Smooth muscle cell (in vitro differentiated cells): Measurements from ENCODE around the gene PTPN23. TPM values are rescaled to one million over a fixed set of nuclear protein-coding genes. Genes with fewer than 3 reads are reported as not detected.

ENCODE experiments used
- DNase-seq: peaks from one replicate; lab custom pipeline; 2025; ENCODE audit not compliant: unreplicated experiment; lab: John Stamatoyannopoulos, UW
- H2AFZ ChIP-seq: fragments of 200-600 bp; sonication (generic); 2 replicates; pipeline ENCODE4 v1.6.0; 2016; ENCODE audit warnings: antibody characterized with exemption, low read depth, mild to moderate bottlenecking
- H3F3A ChIP-seq: fragments of 200-600 bp; sonication (generic); 2 replicates; pipeline ENCODE4 v1.6.0; 2017; ENCODE audit warnings: antibody characterized with exemption, low read depth
- H3K27ac ChIP-seq: fragments of 200-600 bp; sonication (generic); 2 replicates; pipeline ENCODE4 v1.5.1; 2016; ENCODE audit warnings: low read depth, mild to moderate bottlenecking
- H3K27me3 ChIP-seq: fragments of 200-600 bp; sonication (generic); 2 replicates; pipeline ENCODE4 v1.6.1; 2016; ENCODE audit warnings: low read depth, mild to moderate bottlenecking
- H3K36me3 ChIP-seq: fragments of 200-600 bp; sonication (generic); 2 replicates; pipeline ENCODE4 v1.5.1; 2016; ENCODE audit warnings: low read depth
- H3K4me1 ChIP-seq: fragments of 200-600 bp; sonication (generic); 2 replicates; pipeline ENCODE4 v1.5.1; 2016; ENCODE audit warnings: low read depth
- H3K4me2 ChIP-seq: fragments of 200-600 bp; sonication (generic); 2 replicates; pipeline ENCODE4 v1.6.0; 2016; ENCODE audit warnings: mild to moderate bottlenecking
- H3K4me3 ChIP-seq: fragments of 200-600 bp; sonication (generic); 2 replicates; pipeline ENCODE4 v1.5.1; 2016; ENCODE audit warnings: mild to moderate bottlenecking
- H3K79me2 ChIP-seq: fragments of 200-600 bp; sonication (generic); 2 replicates; pipeline ENCODE4 v1.6.0; 2016; ENCODE audit warnings: low read depth, mild to moderate bottlenecking
- H3K9ac ChIP-seq: fragments of 200-600 bp; sonication (generic); 2 replicates; pipeline ENCODE4 v1.6.0; 2016; ENCODE audit warnings: low read depth
- H3K9me3 ChIP-seq: fragments of 200-600 bp; sonication (generic); replicated peaks from 2 replicates; pipeline ENCODE4 v1.5.1; 2016; ENCODE audit warnings: low read depth
- H4K20me1 ChIP-seq: fragments of 200-600 bp; sonication (generic); 2 replicates; pipeline ENCODE4 v1.6.0; 2016; ENCODE audit warnings: low read depth
- CTCF ChIP-seq: fragments of 200-600 bp; sonication (generic); IDR thresholded peaks from 2 replicates; pipeline ENCODE4 v1.5.1; 2017; ENCODE audit warnings: borderline replicate concordance, mild to moderate bottlenecking, antibody characterized with exemption; ENCODE audit not compliant: insufficient read depth, poor library complexity, severe bottlenecking
- WGBS: methylation state at CpG from one replicate; pipeline ENCODE4 v1.1.7; 2016; ENCODE audit warnings: low lambda C conversion rate; 5-methylcytosine and 5-hydroxymethylcytosine counted together
- polyA plus RNA-seq: library from polyadenylated mRNA; unstranded; fragments of >200 nt; fragmentation: Nextera tagmentation; extraction: Ambion mirVana; gene quantifications from 2 replicates; pipeline ENCODE4 v1.2.1, GENCODE V29; 2016
- total RNA-seq: library from RNA; depleted of rRNA; stranded (reverse); fragments of >200 nt; gene quantifications from 2 replicates; pipeline ENCODE4 v1.2.3, GENCODE V29; 2014

The PTPN23 gene
- total and polyA plus RNA-seq, 2 experiments from 2014 or later: 7.2 to 17.1 TPM

DNA sequence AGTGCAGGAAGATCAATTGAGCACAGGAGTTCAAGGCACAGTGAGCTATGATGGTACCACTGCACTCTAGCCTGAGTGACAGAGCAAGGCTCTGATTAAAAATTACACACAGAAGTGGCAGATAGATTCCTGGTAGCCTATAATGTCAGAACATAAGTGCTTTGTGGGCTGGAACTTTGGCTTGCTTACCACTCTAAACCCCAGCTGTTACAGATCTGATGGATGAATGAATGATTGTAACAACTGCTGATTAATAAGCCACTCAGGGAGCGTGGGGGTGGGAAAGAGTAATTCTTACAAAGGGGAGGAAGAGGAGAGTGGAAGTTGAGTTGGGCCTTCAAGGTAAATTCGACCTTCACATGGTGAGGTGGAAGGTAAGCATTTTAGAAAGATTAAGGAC lies 40.9 kb upstream of the PTPN23 start:
- H3K9me3 ChIP-seq: no peaks in the 10 kb centered on the region
- H3K27me3 ChIP-seq: no peaks in the 10 kb centered on the region
- no peak overlapping the region for H3K9ac ChIP-seq
- WGBS: 97% methylated on average over 2 of the region's 2 CpGs
- H3K4me1 ChIP-seq: no peaks in the 10 kb centered on the region
- H3K79me2 ChIP-seq: no peaks in the 10 kb centered on the region
- no peak for TF ChIP-seq CTCF
- no peaks in the 10 kb centered on the region for H3F3A ChIP-seq
- no peak overlapping the region for H3K4me3 ChIP-seq
- no peaks in the 10 kb centered on the region for H3K36me3 ChIP-seq
- no peak for DNase-seq
- H4K20me1 ChIP-seq: no peaks in the 10 kb centered on the region
- H3K4me2 ChIP-seq: no peak overlapping the region
- H3K27ac ChIP-seq: no peak overlapping the region
- no peak overlapping the region for H2AFZ ChIP-seq

DNA sequence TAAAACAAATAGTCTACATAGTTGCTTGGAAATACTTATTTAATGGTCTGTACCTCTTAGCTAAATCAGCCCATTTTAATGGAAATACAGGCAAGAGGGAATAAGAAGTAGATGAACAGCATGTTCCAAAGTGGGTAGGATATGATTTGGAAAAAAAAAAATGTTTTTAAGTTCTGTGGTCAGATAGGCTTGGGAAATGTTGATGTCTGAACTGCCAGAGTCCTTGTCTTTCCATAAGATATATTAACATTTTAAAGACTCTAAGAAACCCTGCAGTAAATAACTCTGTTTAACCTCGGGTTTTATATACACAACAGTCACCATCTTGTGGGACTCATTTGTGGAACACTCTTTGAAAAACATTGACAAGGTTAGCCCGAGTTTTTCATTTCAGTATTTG lies 40.0 kb upstream of the PTPN23 start:
- Histone ChIP-seq H3K79me2 (no peaks in the 10 kb centered on the region), H3K27me3 (no peaks in the 10 kb centered on the region), H3K4me3 (no peak overlapping the region), H3K36me3 (no peaks in the 10 kb centered on the region), H3K9me3 (no peaks in the 10 kb centered on the region), H3K27ac (no peak overlapping the region), H3F3A (peaks cover 2% of the 10 kb centered on the region), H3K4me2 (no peak overlapping the region), H2AFZ (no peak overlapping the region), H3K9ac (no peak overlapping the region), H3K4me1 (no peaks in the 10 kb centered on the region), H4K20me1 (no peaks in the 10 kb centered on the region)
- 94% methylated on average over 2 of the region's 2 CpGs for WGBS
- no peak for DNase-seq
- TF ChIP-seq CTCF: no peak

- Histone ChIP-seq H3K9me3 (no peaks in the 10 kb centered on the region), H4K20me1 (no peaks in the 10 kb centered on the region), H3K4me2 (no peak overlapping the region), H3K4me3 (no peak overlapping the region), H3K4me1 (peaks cover 5% of the 10 kb centered on the region), H3F3A (peaks cover 13% of the 10 kb centered on the region), H3K36me3 (no peaks in the 10 kb centered on the region), H3K27ac (no peak overlapping the region), H3K9ac (no peak overlapping the region), H3K27me3 (no peaks in the 10 kb centered on the region), H3K79me2 (no peaks in the 10 kb centered on the region), H2AFZ (no peak overlapping the region)
- 92% methylated on average over 2 of the region's 2 CpGs for WGBS
- TF ChIP-seq CTCF: no peak
- DNase-seq: no peak
Measured at GRCh38 chr3:47342151-47342550, 38.7 kb upstream of the PTPN23 start.

- no peak for TF ChIP-seq CTCF
- H3K27ac ChIP-seq: no peak overlapping the region
- no peaks in the 10 kb centered on the region for H3K79me2 ChIP-seq
- no peaks in the 10 kb centered on the region for H3K36me3 ChIP-seq
- no peak for DNase-seq
- H2AFZ ChIP-seq: no peak overlapping the region
- no peak overlapping the region for H3K4me2 ChIP-seq
- no peak overlapping the region for H3K9ac ChIP-seq
- H4K20me1 ChIP-seq: no peaks in the 10 kb centered on the region
- no peaks in the 10 kb centered on the region for H3K9me3 ChIP-seq
- H3K4me3 ChIP-seq: no peak overlapping the region
- H3F3A ChIP-seq: peaks cover 13% of the 10 kb centered on the region
- no peaks in the 10 kb centered on the region for H3K27me3 ChIP-seq
- H3K4me1 ChIP-seq: peaks cover 5% of the 10 kb centered on the region
Measured at GRCh38 chr3:47342812-47343211, 38.0 kb upstream of the PTPN23 start.
